Testis (tissue), 3 donors: ENCODE measurements around the gene RRP9. TPM values are rescaled to one million over a fixed set of nuclear protein-coding genes. Genes with fewer than 3 reads are reported as not detected.

Experiments
- DNase-seq: peaks from one replicate; pipeline ENCODE4 v3.0.0-alpha.2; 2019
- H3K27ac ChIP-seq, 2 donors: fragments of 200-600 bp; sonication (generic); one replicate each; pipeline ENCODE4 v1.5.1; 2019
- H3K27me3 ChIP-seq: fragments of 200-600 bp; sonication (generic); one replicate; pipeline ENCODE4 v1.5.1; 2019
- H3K36me3 ChIP-seq: fragments of 200-600 bp; sonication (generic); one replicate; pipeline ENCODE4 v1.5.1; 2017; ENCODE audit warnings: low read depth; ENCODE audit errors: missing control alignments
- H3K4me1 ChIP-seq: fragments of 200-600 bp; sonication (generic); one replicate; pipeline ENCODE4 v1.5.1; 2019
- H3K4me3 ChIP-seq, 2 donors: fragments of 200-600 bp; sonication (generic); one replicate each; pipeline ENCODE4 v1.5.1; 2017 to 2019
- H3K9me3 ChIP-seq: fragments of 200-600 bp; sonication (generic); one replicate; pipeline ENCODE4 v1.5.1; 2017
- CTCF ChIP-seq, 3 experiments: fragments of 450-650 bp in 2 of 3; fragments of 200-600 bp in 1 of 3; sonication (generic) in 1 of 3; IDR thresholded peaks; one replicate each; pipeline ENCODE4 v1.5.1; 2016 to 2019; ENCODE audit warnings: antibody characterized with exemption in 3 of 3, mild to moderate bottlenecking in 2 of 3, moderate library complexity in 1 of 3
- POLR2A ChIP-seq: fragments of 450-650 bp; IDR thresholded peaks from one replicate; pipeline ENCODE4 v1.6.1; 2017; ENCODE audit warnings: antibody characterized with exemption, mild to moderate bottlenecking, moderate library complexity
- WGBS, 2 donors: methylation state at CpG; one replicate each; pipeline ENCODE4 v1.1.5; 2018; 5-methylcytosine and 5-hydroxymethylcytosine counted together
- intact Hi-C: fragments of 100-400 bp; cut with DNase I; formaldehyde crosslinking; loops from one replicate; pipeline ENCODE4 v1.15.1; 2023; ENCODE audit warnings: low total_unique reads
- polyA plus RNA-seq: library from polyadenylated mRNA; stranded (reverse); fragments of 350-450 nt; fragmentation: Illumina TruSeq; extraction: RNeasy Lipid Tissue Mini Kit (QIAGEN cat#74804); gene quantifications from one replicate; pipeline ENCODE4 v1.2.3, GENCODE V29; 2014; ENCODE audit warnings: low read depth, low replicate concordance; ENCODE audit not compliant: insufficient read depth
- total RNA-seq, 2 donors: library from RNA; depleted of rRNA; stranded (reverse); fragments of >200 nt; gene quantifications; one replicate each; pipeline ENCODE4 v1.2.3, GENCODE V29; 2016

The RRP9 gene
- total and polyA plus RNA-seq, 3 donors from 2014 or later, result 11.6 to 18.7 (median 18.1) TPM

- 86 to 94% methylated on average over 6 to 9 of the region's 9 CpGs for WGBS, 2 donors
These were observed 35.9 kb upstream of the RRP9 start for GRCh38 chr3:51977446-51978142.

GRCh38 chr3:51975852-51976549, 34.3 kb upstream of the RRP9 start:
- intact Hi-C loops, result no loop called here
- no peak overlapping the region for H3K27ac ChIP-seq
- DNase-seq, result peak; percentile 85
- no peaks in the 10 kb centered on the region for H3K36me3 ChIP-seq
- no peaks in the 10 kb centered on the region for H3K9me3 ChIP-seq
- no peaks in the 10 kb centered on the region for H3K27me3 ChIP-seq
- H3K4me3 ChIP-seq, result peak overlapping the region; percentile 76 to 84
- H3K4me1 ChIP-seq, result peaks cover 8% of the 10 kb centered on the region
- TF ChIP-seq CTCF (IDR thresholded peaks at IDR 0.05) (no peak), POLR2A (no peak)
- 18 to 32% methylated on average over 38 to 39 of the region's 46 CpGs for WGBS, 2 donors

More at GRCh38 chr3:51977446-51978142, 35.9 kb upstream of the RRP9 start:
- DNase-seq, result no peak
- no peak for TF ChIP-seq CTCF (IDR thresholded peaks at IDR 0.05)
- no peak for TF ChIP-seq POLR2A
- H3K4me3 ChIP-seq, result no peak overlapping the region
- H3K9me3 ChIP-seq, result no peaks in the 10 kb centered on the region
- no peak overlapping the region for H3K27ac ChIP-seq
- intact Hi-C loops, result no loop called here
- no peaks in the 10 kb centered on the region for H3K36me3 ChIP-seq
- no peaks in the 10 kb centered on the region for H3K27me3 ChIP-seq
- peaks cover 16% of the 10 kb centered on the region for H3K4me1 ChIP-seq

- H3K4me3 ChIP-seq, result peak within 1 kb of the TSS; percentile 76 to 84
- TF ChIP-seq POLR2A, result peak; percentile 14
- TF ChIP-seq CTCF (IDR thresholded peaks at IDR 0.05), result no peak
- H3K4me1 ChIP-seq, result peaks cover 8% of the 10 kb centered on the region
- 0 to 3% methylated on average over 16 to 37 of the region's 63 CpGs for WGBS, 2 donors
- H3K36me3 ChIP-seq, result no peaks in the 10 kb centered on the region
- intact Hi-C loops, result no loop called here
- H3K9me3 ChIP-seq, result no peaks in the 10 kb centered on the region
- peak within 1 kb of the TSS; percentile 85 to 89 for H3K27ac ChIP-seq
- H3K27me3 ChIP-seq, result no peaks in the 10 kb centered on the region
- peak; percentile 78 for DNase-seq
These were observed 33.5 kb upstream of the RRP9 start, which contains the start of gene ABHD14A for GRCh38 chr3:51974963-51975851. TSS of gene ABHD14A (plus strand) at chr3:51975064. CDS start at chr3:51975136, 72 bp downstream.

- intact Hi-C loops, result no loop called here
- H3K27ac ChIP-seq, result peak overlapping the region; percentile 85 to 89
- no peaks in the 10 kb centered on the region for H3K9me3 ChIP-seq
- H3K4me3 ChIP-seq, result peak overlapping the region; percentile 76 to 84
- H3K4me1 ChIP-seq, result peaks cover 8% of the 10 kb centered on the region
- peak in 1 of 3 experiments; percentile 38 for TF ChIP-seq CTCF (IDR thresholded peaks at IDR 0.05)
- no peak for TF ChIP-seq POLR2A
- 8 to 10% methylated on average over 23 to 30 of the region's 30 CpGs for WGBS, 2 donors
- no peaks in the 10 kb centered on the region for H3K27me3 ChIP-seq
- H3K36me3 ChIP-seq, result no peaks in the 10 kb centered on the region
- peak; percentile 35 for DNase-seq
These were observed 32.7 kb upstream of the RRP9 start for GRCh38 chr3:51974277-51974962.
